ENCODE data around the gene PCNX2.

GRCh38 chr1:233045588-233045987 lies 249.9 kb downstream of the PCNX2 start:
- TF ChIP-seq CTCF (IDR thresholded peaks at IDR 0.05): no peak
- no peak for TF ChIP-seq EP300 (IDR thresholded peaks at IDR 0.05)
